IMR-90 (cell line): ENCODE results near the gene SV2A. TPM values are rescaled to one million over a fixed set of nuclear protein-coding genes. Genes with fewer than 3 reads are reported as not detected.

Experiments used
- ATAC-seq: fragments of 200-7000 bp; cut with Tn5 transposase; 2 replicates; pipeline ENCODE4 v1.9.1; 2020; ENCODE audit warnings: low read depth, mild to moderate bottlenecking, moderate library complexity
- BruUV-seq: library from RNA; stranded (reverse); fragments of 400-500 nt; replicated peaks from 2 replicates; lab custom pipeline; 2021; lab: Mats Ljungman, UMichigan
- CTCF ChIA-PET: fragments of 300-600 bp; formaldehyde crosslinking; extraction: SDS; loops from one replicate; lab custom pipeline; 2021; ENCODE audit warnings: antibody characterized with exemption; lab: Yijun Ruan, JAX
- POLR2A ChIA-PET: fragments of 300-600 bp; sonication (Branson Sonifier 250); formaldehyde crosslinking; loops from one replicate; lab custom pipeline; 2022; ENCODE audit warnings: antibody characterized with exemption; ENCODE audit not compliant: unreplicated experiment; lab: Charles Lee
- DNase-seq: peaks from one replicate; pipeline ENCODE4 v3.0.0; 2013
- H2AFZ ChIP-seq: replicated peaks from 2 replicates; pipeline ENCODE3; 2013; ENCODE audit warnings: low read length, mild to moderate bottlenecking; ENCODE audit not compliant: poor library complexity
- H2AK5ac ChIP-seq: 2 replicates; pipeline ENCODE4 v1.6.1; 2013; ENCODE audit warnings: low read depth, low read length, inconsistent platforms
- H2AK9ac ChIP-seq: replicated peaks from 2 replicates; pipeline ENCODE3; 2013; ENCODE audit warnings: mild to moderate bottlenecking, low read depth, low read length, moderate library complexity; ENCODE audit not compliant: poor library complexity
- H2BK120ac ChIP-seq: 2 replicates; pipeline ENCODE4 v1.6.1; 2013; ENCODE audit warnings: low read depth, low read length, inconsistent platforms
- H2BK15ac ChIP-seq: 3 replicates; pipeline ENCODE4 v1.6.1; 2013; ENCODE audit warnings: low read depth, low read length, inconsistent platforms
- H2BK20ac ChIP-seq: 2 replicates; pipeline ENCODE4 v1.6.1; 2013; ENCODE audit warnings: low read depth, mild to moderate bottlenecking, inconsistent platforms, low read length, moderate library complexity
- H2BK5ac ChIP-seq: 2 replicates; pipeline ENCODE4 v1.6.1; 2013; ENCODE audit warnings: mild to moderate bottlenecking, low read depth, low read length, inconsistent platforms; ENCODE audit not compliant: poor library complexity, severe bottlenecking
- H3K14ac ChIP-seq: replicated peaks from 2 replicates; pipeline ENCODE4 v1.6.1; 2013; ENCODE audit warnings: low read depth, low read length, inconsistent platforms
- H3K18ac ChIP-seq: 2 replicates; pipeline ENCODE4 v1.6.1; 2013; ENCODE audit warnings: low read depth, low read length, control low read depth
- H3K23ac ChIP-seq: 2 replicates; pipeline ENCODE4 v1.6.1; 2013; ENCODE audit warnings: low read depth, low read length, inconsistent platforms
- H3K27ac ChIP-seq: 2 replicates; pipeline ENCODE4 v1.5.1; 2013; ENCODE audit warnings: mild to moderate bottlenecking, control low read depth, low read length; ENCODE audit not compliant: insufficient read depth
- H3K27me3 ChIP-seq: 2 replicates; pipeline ENCODE4 v1.6.1; 2013; ENCODE audit warnings: low read length; ENCODE audit not compliant: control insufficient read depth, insufficient read depth
- H3K36me3 ChIP-seq: 2 replicates; pipeline ENCODE4 v1.6.1; 2013; ENCODE audit warnings: low read length, mixed read lengths; ENCODE audit not compliant: control insufficient read depth, insufficient read depth
- H3K4ac ChIP-seq: 2 replicates; pipeline ENCODE4 v1.6.1; 2013; ENCODE audit warnings: low read depth, low read length, inconsistent platforms
- H3K4me1 ChIP-seq: 2 replicates; pipeline ENCODE4 v1.6.1; 2013; ENCODE audit warnings: low read length, mixed read lengths; ENCODE audit not compliant: control insufficient read depth, insufficient read depth
- H3K4me2 ChIP-seq: 2 replicates; pipeline ENCODE4 v1.6.1; 2013; ENCODE audit warnings: low read depth, mild to moderate bottlenecking, control low read depth, low read length, moderate library complexity
- H3K4me3 ChIP-seq: 2 replicates; pipeline ENCODE4 v1.5.1; 2013; ENCODE audit warnings: low read depth, mild to moderate bottlenecking, control low read depth, low read length, moderate library complexity; ENCODE audit not compliant: insufficient read depth
- H3K56ac ChIP-seq: 2 replicates; pipeline ENCODE4 v1.6.1; 2013; ENCODE audit warnings: low read length, inconsistent platforms; ENCODE audit not compliant: insufficient read depth; ENCODE audit errors: extremely low read depth
- H3K79me1 ChIP-seq, 2 experiments: 2 replicates each; pipeline ENCODE4 v1.6.1; 2013; ENCODE audit warnings: low read length in 2 of 2, inconsistent platforms in 1 of 2, low read depth in 1 of 2
- H3K9ac ChIP-seq: 2 replicates; pipeline ENCODE4 v1.6.1; 2013; ENCODE audit warnings: low read depth, low read length, control low read depth
- H3K9me1 ChIP-seq: 2 replicates; pipeline ENCODE4 v1.6.1; 2013; ENCODE audit warnings: low read length, inconsistent platforms; ENCODE audit not compliant: insufficient read depth
- H3K9me3 ChIP-seq: 2 replicates; pipeline ENCODE4 v1.6.1; 2013; ENCODE audit warnings: low read length; ENCODE audit not compliant: control insufficient read depth, insufficient read depth
- H4K20me1 ChIP-seq: 2 replicates; pipeline ENCODE4 v1.6.1; 2013; ENCODE audit warnings: low read length, inconsistent platforms; ENCODE audit not compliant: insufficient read depth
- H4K5ac ChIP-seq: 2 replicates; pipeline ENCODE4 v1.6.1; 2013; ENCODE audit warnings: mild to moderate bottlenecking, low read depth, low read length, control low read depth
- H4K8ac ChIP-seq, 2 experiments: 2 replicates each; pipeline ENCODE4 v1.6.1; 2013; ENCODE audit warnings: low read depth in 2 of 2, low read length in 2 of 2, control low read depth in 1 of 2, inconsistent platforms in 1 of 2
- H4K91ac ChIP-seq: 2 replicates; pipeline ENCODE4 v1.6.1; 2013; ENCODE audit warnings: low read depth, low read length, inconsistent platforms; ENCODE audit not compliant: insufficient read depth
- BHLHE40 ChIP-seq: fragments of 150-350 bp; IDR thresholded peaks from 2 replicates; pipeline ENCODE4 v1.6.1; 2016; ENCODE audit warnings: mild to moderate bottlenecking, low read depth, low read length
- CEBPB ChIP-seq: IDR thresholded peaks from 2 replicates; pipeline ENCODE4 v1.6.1; 2012; ENCODE audit warnings: low read depth, low read length, improper control_type of control experiment
- CHD1 ChIP-seq: IDR thresholded peaks from 2 replicates; pipeline ENCODE4 v1.6.1; 2012; ENCODE audit warnings: low read depth, low read length, improper control_type of control experiment
- CTCF ChIP-seq: conservative IDR thresholded peaks from 2 replicates; pipeline ENCODE4 v1.5.1; 2012; ENCODE audit warnings: mild to moderate bottlenecking, low read depth, low read length, improper control_type of control experiment
- ELK1 ChIP-seq: fragments of 150-350 bp; IDR thresholded peaks from 2 replicates; pipeline ENCODE4 v1.6.1; 2016; ENCODE audit warnings: low read depth, mild to moderate bottlenecking, low read length, moderate library complexity, borderline replicate concordance
- FOS ChIP-seq: fragments of 150-350 bp; IDR thresholded peaks from 2 replicates; pipeline ENCODE4 v1.6.1; 2016; ENCODE audit warnings: low read depth, low read length
- MAFK ChIP-seq: IDR thresholded peaks from 2 replicates; pipeline ENCODE4 v1.6.1; 2012; ENCODE audit warnings: low read depth, low read length, improper control_type of control experiment
- MAZ ChIP-seq: IDR thresholded peaks from 2 replicates; pipeline ENCODE4 v1.6.1; 2012; ENCODE audit warnings: low read depth, mild to moderate bottlenecking, low read length, improper control_type of control experiment, moderate library complexity, borderline replicate concordance
- MXI1 ChIP-seq: IDR thresholded peaks from 2 replicates; pipeline ENCODE4 v1.6.1; 2012; ENCODE audit warnings: low read depth, mild to moderate bottlenecking, low read length, moderate library complexity, borderline replicate concordance
- NFE2L2 ChIP-seq: fragments of 150-350 bp; IDR thresholded peaks from 2 replicates; pipeline ENCODE4 v1.6.1; 2016; ENCODE audit warnings: low read depth, mild to moderate bottlenecking, low read length
- POLR2A ChIP-seq: IDR thresholded peaks from 2 replicates; pipeline ENCODE4 v1.6.1; 2012; ENCODE audit warnings: mild to moderate bottlenecking, low read depth, low read length
- RAD21 ChIP-seq: IDR thresholded peaks from 2 replicates; pipeline ENCODE4 v1.6.1; 2012; ENCODE audit warnings: low read length, improper control_type of control experiment
- RCOR1 ChIP-seq: IDR thresholded peaks from 2 replicates; pipeline ENCODE4 v1.6.1; 2012; ENCODE audit warnings: mild to moderate bottlenecking, low read length, improper control_type of control experiment; ENCODE audit not compliant: insufficient replicate concordance
- RFX5 ChIP-seq: IDR thresholded peaks from 2 replicates; pipeline ENCODE4 v1.8.0; 2012; ENCODE audit warnings: low read depth, mild to moderate bottlenecking, low read length, moderate library complexity
- SMC3 ChIP-seq: fragments of 150-350 bp; IDR thresholded peaks from 2 replicates; pipeline ENCODE4 v1.6.1; 2016; ENCODE audit warnings: low read depth, mild to moderate bottlenecking, antibody characterized with exemption, low read length, moderate library complexity
- USF2 ChIP-seq: fragments of 150-350 bp; IDR thresholded peaks from 2 replicates; pipeline ENCODE4 v1.6.1; 2017; ENCODE audit warnings: mild to moderate bottlenecking, antibody characterized with exemption, low read length, low read depth
- WGBS, 2 experiments: methylation state at CpG; one replicate each; pipeline versions ENCODE4 v1.1.5 to v1.1.7; 2013; ENCODE audit warnings: missing lambda C conversion rate in 2 of 2; ENCODE audit not compliant: insufficient read length in 1 of 2; ENCODE audit errors: extremely low coverage in 2 of 2; 5-methylcytosine and 5-hydroxymethylcytosine counted together
- dilution Hi-C: fragments of 300-500 bp; cut with HindIII; formaldehyde crosslinking; loops from one replicate; pipeline ENCODE4 v1.14.3; 2018; ENCODE audit warnings: low sequenced_read_pairs; ENCODE audit not compliant: unreplicated experiment
- in situ Hi-C: fragments of 300-500 bp; cut with MboI; formaldehyde crosslinking; loops from 3 replicates; pipeline ENCODE4 v1.14.3; 2019; ENCODE audit warnings: low sequenced_read_pairs, inconsistent platforms, mixed read lengths
- intact Hi-C: fragments of 100-400 bp; cut with micrococcal nuclease; formaldehyde crosslinking; loops from 2 replicates; pipeline ENCODE4 v1.10.0; 2022
- polyA plus RNA-seq, 3 experiments: library from polyadenylated mRNA; depleted of rRNA; stranded (reverse); fragments of >200 nt; gene quantifications; 2 replicates each; pipeline ENCODE4 v1.2.3, GENCODE V29; 2012; ENCODE audit warnings: low replicate concordance in 1 of 3
- total RNA-seq: library from RNA; depleted of rRNA; stranded (reverse); fragments of >200 nt; gene quantifications from 2 replicates; pipeline ENCODE4 v1.2.3, GENCODE V29; 2012

Gene SV2A
- total and polyA plus RNA-seq, 2 of the 4 experiments (the other 2 are of a cell fraction) = 15.4 to 19.6 TPM

- dilution Hi-C loops (no loop called here), intact Hi-C loops (loop anchor here (10.0 kb wide), 1 partner anchor 844 kb away; no protein-coding TSS in a partner anchor), in situ Hi-C loops (no loop called here)
- Histone ChIP-seq H4K20me1 (no peaks in the 10 kb centered on the region), H3K4me1 (peaks cover 11% of the 10 kb centered on the region), H2BK15ac (no peak overlapping the region; the same call in 2 of the 3 replicates), H3K4ac (no peak overlapping the region), H2AK9ac (no peak overlapping the region), H3K4me2 (no peak overlapping the region), H3K56ac (no peak overlapping the region), H2BK5ac (no peak overlapping the region), H3K36me3 (peaks cover 19% of the 10 kb centered on the region), H4K5ac (no peak overlapping the region), H3K9ac (no peak overlapping the region), H4K91ac (no peak overlapping the region), H3K27ac (no peak overlapping the region), H3K9me3 (no peaks in the 10 kb centered on the region), H2BK120ac (no peak overlapping the region), H3K79me1 (peaks cover 3 to 41% of the 10 kb centered on the region in 2 experiments), H3K4me3 (no peak overlapping the region), H3K9me1 (peaks cover 19% of the 10 kb centered on the region), H3K14ac (no peak overlapping the region), H3K18ac (no peak overlapping the region), H3K23ac (no peak overlapping the region), H3K27me3 (no peaks in the 10 kb centered on the region), H2AK5ac (peak overlapping the region; percentile 46; the same call in 1 of the 2 replicates), H2AFZ (no peak overlapping the region), H2BK20ac (no peak overlapping the region), H4K8ac (no peak overlapping the region)
- ChIA-PET CTCF (interaction anchor here (0.5 to 0.8 kb wide), 4 partner anchors 11 to 1108 kb away, joined by 3 read pairs; no protein-coding TSS in a partner anchor), POLR2A (no interaction called here)
- no TSS peak for BruUV-seq
- no peak for DNase-seq
- no peak for ATAC-seq
- WGBS, 2 experiments = 100% methylated on average over 1 of the region's 3 CpGs; no CpG with 5 or more reads in 1 of the 2 experiments
- TF ChIP-seq NFE2L2 (no peak), RCOR1 (no peak), CTCF (no peak), USF2 (no peak), MAZ (no peak), POLR2A (no peak), RFX5 (no peak), SMC3 (no peak), FOS (no peak), CEBPB (no peak), MAFK (no peak), CHD1 (no peak), RAD21 (no peak), MXI1 (no peak), BHLHE40 (no peak), ELK1 (no peak)
Measured at GRCh38 chr1:149940427-149940826, 22.8 kb upstream of the SV2A start.
